Neuronal stem cell (in vitro differentiated cells): ENCODE results near the gene AGA.
A peak's percentile ranks its signal among the peaks of the same experiment; 100 is the strongest.

Source experiments
- DNase-seq: peaks from one replicate; pipeline ENCODE4 v3.0.0-alpha.2; 2013; ENCODE audit warnings: low spot score
- H2AFZ ChIP-seq: one replicate; pipeline ENCODE4 v1.6.1; 2013; ENCODE audit warnings: mild to moderate bottlenecking, low read length, inconsistent platforms
- H2AK5ac ChIP-seq: 2 replicates; pipeline ENCODE4 v1.6.1; 2013; ENCODE audit warnings: low read depth, mild to moderate bottlenecking, inconsistent platforms, low read length, moderate library complexity, mixed read lengths
- H2BK120ac ChIP-seq: 2 replicates; pipeline ENCODE4 v1.6.1; 2013; ENCODE audit warnings: low read depth, mild to moderate bottlenecking, inconsistent platforms, low read length, moderate library complexity, mixed read lengths
- H2BK12ac ChIP-seq: one replicate; pipeline ENCODE4 v1.6.1; 2013; ENCODE audit warnings: low read length, inconsistent platforms
- H2BK15ac ChIP-seq: 2 replicates; pipeline ENCODE4 v1.6.1; 2013; ENCODE audit warnings: mild to moderate bottlenecking, low read length, inconsistent platforms, mixed read lengths
- H2BK5ac ChIP-seq: one replicate; pipeline ENCODE4 v1.6.1; 2013; ENCODE audit warnings: inconsistent platforms, mild to moderate bottlenecking, low read length, moderate library complexity
- H3K14ac ChIP-seq: one replicate; pipeline ENCODE4 v1.6.1; 2013; ENCODE audit warnings: low read length, inconsistent platforms
- H3K18ac ChIP-seq: 2 replicates; pipeline ENCODE4 v1.6.1; 2013; ENCODE audit warnings: low read length, inconsistent platforms
- H3K23ac ChIP-seq: 2 replicates; pipeline ENCODE4 v1.6.1; 2013; ENCODE audit warnings: low read depth, mild to moderate bottlenecking, mixed read lengths, low read length, inconsistent platforms; ENCODE audit not compliant: poor library complexity
- H3K27ac ChIP-seq: replicated peaks from 3 replicates; pipeline ENCODE4 v1.5.1; 2013; ENCODE audit warnings: low read length, inconsistent platforms
- H3K27me3 ChIP-seq, 3 experiments: 2 replicates each; pipeline ENCODE4 v1.6.1; 2013; ENCODE audit warnings: low read length in 3 of 3, mild to moderate bottlenecking in 2 of 3, inconsistent platforms in 1 of 3, low read depth in 1 of 3, mixed read lengths in 1 of 3, moderate library complexity in 1 of 3; ENCODE audit not compliant: control insufficient read depth in 3 of 3, insufficient read depth in 3 of 3
- H3K36me3 ChIP-seq, 2 donors: replicated peaks in 1 of 2; 2 replicates each; pipeline ENCODE4 v1.6.1; 2013; ENCODE audit warnings: low read length in 2 of 2; ENCODE audit not compliant: control insufficient read depth in 2 of 2, insufficient read depth in 2 of 2
- H3K4ac ChIP-seq: 2 replicates; pipeline ENCODE4 v1.6.1; 2013; ENCODE audit warnings: inconsistent platforms, mild to moderate bottlenecking, low read length, moderate library complexity
- H3K4me1 ChIP-seq, 2 donors: 1 replicate in 1 of 2; 2 replicates in 1 of 2; pipeline ENCODE4 v1.6.1; 2013; ENCODE audit warnings: low read length in 2 of 2, low read depth in 1 of 2; ENCODE audit not compliant: control insufficient read depth in 2 of 2, insufficient read depth in 1 of 2
- H3K4me2 ChIP-seq: one replicate; pipeline ENCODE4 v1.6.1; 2013; ENCODE audit warnings: mild to moderate bottlenecking, low read length, inconsistent platforms; ENCODE audit not compliant: insufficient read depth, poor library complexity, severe bottlenecking
- H3K4me3 ChIP-seq, 2 donors: 2 replicates each; pipeline ENCODE4 v1.5.1; 2013; ENCODE audit warnings: low read length in 2 of 2, mild to moderate bottlenecking in 2 of 2, inconsistent platforms in 1 of 2, moderate library complexity in 1 of 2
- H3K79me1 ChIP-seq: one replicate; pipeline ENCODE4 v1.6.1; 2013; ENCODE audit warnings: low read depth, mild to moderate bottlenecking, inconsistent platforms, low read length, moderate library complexity
- H3K9ac ChIP-seq: one replicate; pipeline ENCODE4 v1.6.1; 2013; ENCODE audit warnings: mild to moderate bottlenecking, low read depth, low read length, inconsistent platforms; ENCODE audit not compliant: poor library complexity
- H3K9me3 ChIP-seq, 2 donors: replicated peaks in 1 of 2; 2 replicates each; pipeline versions ENCODE3 to v1.6.1; 2013; ENCODE audit warnings: low read length in 2 of 2, mild to moderate bottlenecking in 2 of 2, inconsistent platforms in 1 of 2, low read depth in 1 of 2, mixed read lengths in 1 of 2, moderate library complexity in 1 of 2; ENCODE audit not compliant: control insufficient read depth in 2 of 2, insufficient read depth in 1 of 2
- H4K8ac ChIP-seq: one replicate; pipeline ENCODE4 v1.6.1; 2013; ENCODE audit warnings: low read depth, mild to moderate bottlenecking, inconsistent platforms, low read length, moderate library complexity
- H4K91ac ChIP-seq: one replicate; pipeline ENCODE4 v1.6.1; 2013; ENCODE audit warnings: low read length, low read depth, mild to moderate bottlenecking, inconsistent platforms; ENCODE audit not compliant: poor library complexity
- WGBS, 2 donors: extraction: QIAGEN DNeasy Blood & Tissue Kit; methylation state at CpG; one replicate each; pipeline ENCODE4 v1.1.7; 2013; ENCODE audit warnings: missing lambda C conversion rate in 2 of 2, mixed read lengths in 1 of 2; ENCODE audit not compliant: insufficient read length in 2 of 2, insufficient replicate concordance in 1 of 2; ENCODE audit errors: extremely low coverage in 2 of 2; 5-methylcytosine and 5-hydroxymethylcytosine counted together

AGA gene

DNA sequence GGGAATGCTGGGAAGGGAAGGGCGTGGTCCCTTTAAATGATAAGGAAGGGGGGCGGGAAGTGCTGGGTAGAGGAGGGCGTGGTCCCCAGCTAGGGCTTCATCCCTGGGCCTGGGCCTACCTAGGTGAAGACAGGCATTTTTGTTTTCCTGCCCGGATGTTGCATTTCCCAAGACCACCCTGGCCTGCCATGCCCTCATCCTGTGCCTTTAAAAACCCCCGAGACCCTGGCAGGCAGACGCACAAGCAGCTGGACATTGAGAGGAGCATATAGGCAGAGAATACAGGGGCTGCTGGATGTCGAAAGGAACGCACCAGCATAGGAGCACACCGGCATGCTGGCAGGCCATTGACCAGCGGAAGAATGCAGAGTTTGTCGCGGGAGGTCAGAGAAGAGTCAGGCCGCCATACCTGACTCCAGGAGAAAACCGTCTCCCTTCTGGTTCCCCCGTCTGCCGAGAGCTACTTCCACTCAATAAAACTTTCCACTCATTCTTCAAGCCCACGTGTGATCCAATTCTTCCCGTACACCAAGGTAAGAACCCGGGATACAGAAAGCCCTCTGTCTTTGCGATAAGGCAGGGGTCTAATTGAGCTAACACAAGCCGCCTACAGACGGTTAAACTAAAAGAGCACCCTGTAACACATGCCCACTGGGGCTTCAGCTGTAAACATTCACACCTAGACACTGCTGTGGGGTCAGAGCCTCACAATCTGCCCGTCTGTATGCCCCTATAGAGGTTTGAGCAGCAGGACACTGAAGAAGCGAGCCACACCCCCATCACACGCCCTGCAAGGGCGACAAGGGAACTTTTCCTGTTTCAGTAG, 2.9 kb upstream of the AGA start:
- Histone ChIP-seq H4K8ac (peak overlapping the region; percentile 43), H3K4me1 (peaks cover 4 to 11% of the 10 kb centered on the region in 2 donors), H2BK120ac (no peak overlapping the region), H3K4me2 (no peak overlapping the region), H2BK5ac (no peak overlapping the region), H3K4me3 (no peak overlapping the region), H2BK15ac (no peak overlapping the region), H2BK12ac (no peak overlapping the region), H3K27ac (no peak overlapping the region), H3K9ac (no peak overlapping the region), H3K4ac (no peak overlapping the region), H3K23ac (no peak overlapping the region), H2AFZ (peak overlapping the region; percentile 49), H4K91ac (no peak overlapping the region), H3K79me1 (no peaks in the 10 kb centered on the region), H3K9me3 (no peaks in the 10 kb centered on the region), H3K27me3 (no peaks in the 10 kb centered on the region), H3K14ac (no peak overlapping the region), H2AK5ac (no peak overlapping the region), H3K18ac (no peak overlapping the region), H3K36me3 (no peaks in the 10 kb centered on the region)
- DNase-seq, result no peak
- WGBS, 2 donors, result no CpG with 5 or more reads among the region's 26 CpGs

DNA sequence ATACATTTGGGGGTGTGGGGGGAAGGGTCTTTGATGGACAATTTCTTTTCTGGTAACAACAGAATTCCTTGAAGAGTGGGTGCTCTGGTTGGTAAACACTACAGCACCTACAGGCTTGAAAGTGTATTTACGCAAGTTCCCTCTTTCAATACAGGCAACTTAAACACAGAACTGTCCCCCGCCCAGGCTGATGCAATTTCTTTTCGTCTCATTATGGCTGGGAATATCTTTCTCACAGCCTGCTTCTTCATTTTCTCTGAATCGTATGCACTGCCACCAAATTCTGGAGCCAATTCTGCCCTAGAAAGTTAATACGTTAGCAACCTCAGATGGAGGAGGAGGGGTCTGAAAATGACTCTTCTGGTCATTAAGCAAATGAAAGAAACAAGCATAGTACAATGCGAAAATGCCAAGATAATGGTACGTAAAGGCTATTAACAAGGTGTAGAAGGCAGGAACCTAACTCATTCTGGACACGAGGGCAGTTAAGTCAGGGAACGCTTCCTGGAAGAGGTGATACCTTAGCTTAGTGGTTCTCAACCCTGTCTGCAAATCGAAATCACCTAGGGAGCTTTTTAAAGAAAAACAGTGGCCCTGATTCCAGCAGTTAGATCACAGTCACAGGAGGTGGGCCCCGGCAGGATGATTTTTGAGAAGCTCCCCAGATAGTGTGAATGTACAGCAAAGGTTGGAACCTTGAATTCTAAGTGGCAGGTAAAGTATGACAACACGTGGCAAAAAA, 1.0 kb downstream of the AGA start:
- Histone ChIP-seq H3K36me3 (peaks cover 0 to 20% of the 10 kb centered on the region in 2 donors), H3K4me2 (peak overlapping the region; percentile 50), H3K14ac (no peak overlapping the region), H3K9ac (peak overlapping the region; percentile 64), H3K4me1 (peaks cover 4 to 8% of the 10 kb centered on the region in 2 donors), H2BK12ac (no peak overlapping the region), H2AFZ (peak overlapping the region; percentile 99), H3K27me3 (no peaks in the 10 kb centered on the region), H3K27ac (peak overlapping the region; percentile 6), H3K23ac (no peak overlapping the region), H2BK15ac (no peak overlapping the region), H2BK120ac (no peak overlapping the region), H2AK5ac (no peak overlapping the region), H3K4me3 (peak overlapping the region; percentile 93), H3K4ac (no peak overlapping the region), H3K9me3 (no peaks in the 10 kb centered on the region), H3K79me1 (no peaks in the 10 kb centered on the region), H4K91ac (no peak overlapping the region), H3K18ac (no peak overlapping the region), H4K8ac (no peak overlapping the region), H2BK5ac (no peak overlapping the region)
- WGBS, 2 donors, result no CpG with 5 or more reads among the region's 12 CpGs
- no peak for DNase-seq

GRCh38 chr4:177436456-177436855, 5.8 kb downstream of the AGA start:
- no peak overlapping the region for H3K9ac ChIP-seq
- H2BK120ac ChIP-seq, result no peak overlapping the region
- no peak overlapping the region for H3K4me2 ChIP-seq
- H3K23ac ChIP-seq, result no peak overlapping the region
- peaks cover 4 to 8% of the 10 kb centered on the region in 2 donors for H3K4me1 ChIP-seq
- no peaks in the 10 kb centered on the region for H3K79me1 ChIP-seq
- H3K27me3 ChIP-seq, result no peaks in the 10 kb centered on the region
- H2BK12ac ChIP-seq, result no peak overlapping the region
- no peak for DNase-seq
- H3K9me3 ChIP-seq, result peaks cover 0 to 2% of the 10 kb centered on the region in 2 donors
- H2BK5ac ChIP-seq, result no peak overlapping the region
- no CpG with 5 or more reads among the region's 7 CpGs for WGBS, 2 donors
- H3K4ac ChIP-seq, result no peak overlapping the region
- H3K4me3 ChIP-seq, result no peak overlapping the region
- H3K14ac ChIP-seq, result no peak overlapping the region
- no peak overlapping the region for H2AK5ac ChIP-seq
- H2AFZ ChIP-seq, result no peak overlapping the region
- no peak overlapping the region for H3K27ac ChIP-seq
- H3K18ac ChIP-seq, result no peak overlapping the region
- no peak overlapping the region for H4K91ac ChIP-seq
- H2BK15ac ChIP-seq, result no peak overlapping the region
- H3K36me3 ChIP-seq, result peaks cover 3 to 51% of the 10 kb centered on the region in 2 donors
- H4K8ac ChIP-seq, result no peak overlapping the region

DNA sequence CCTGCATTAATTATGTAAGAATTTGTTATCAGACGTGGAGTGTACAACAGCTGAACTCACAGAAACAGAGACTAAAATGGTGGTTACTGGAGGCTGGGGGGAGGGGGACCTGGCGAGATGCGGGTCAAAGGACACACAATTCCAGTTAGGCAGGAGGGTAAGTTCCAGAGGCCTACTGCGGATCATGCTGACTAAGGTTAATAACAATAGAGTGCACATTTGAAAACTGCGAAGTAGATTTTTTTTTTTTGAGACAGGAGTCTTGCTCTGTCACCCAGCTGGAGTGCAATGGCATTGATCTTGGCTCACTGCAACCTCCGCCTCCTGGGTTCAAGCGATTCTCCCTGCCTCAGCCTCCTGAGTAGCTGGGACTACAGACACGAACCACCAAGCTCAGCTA, 7.6 kb downstream of the AGA start:
- no peak overlapping the region for H2AK5ac ChIP-seq
- no peak overlapping the region for H3K4ac ChIP-seq
- H3K14ac ChIP-seq, result no peak overlapping the region

More for the DNA sequence above, 7.6 kb downstream of the AGA start:
- H2BK12ac ChIP-seq, result no peak overlapping the region
- no peaks in the 10 kb centered on the region for H3K27me3 ChIP-seq
- no peak overlapping the region for H4K8ac ChIP-seq
- no CpG with 5 or more reads among the region's 8 CpGs for WGBS, 2 donors
- H3K18ac ChIP-seq, result no peak overlapping the region
- H2AFZ ChIP-seq, result no peak overlapping the region
- H3K9ac ChIP-seq, result no peak overlapping the region
- no peak overlapping the region for H3K4me2 ChIP-seq
- H3K23ac ChIP-seq, result no peak overlapping the region
- H3K36me3 ChIP-seq, result peaks cover 3 to 51% of the 10 kb centered on the region in 2 donors
- no peak for DNase-seq
- no peak overlapping the region for H3K27ac ChIP-seq
- no peak overlapping the region for H3K4me3 ChIP-seq
- no peaks in the 10 kb centered on the region for H3K4me1 ChIP-seq
- no peak overlapping the region for H2BK120ac ChIP-seq
- no peak overlapping the region for H4K91ac ChIP-seq
- H3K79me1 ChIP-seq, result no peaks in the 10 kb centered on the region
- H2BK15ac ChIP-seq, result no peak overlapping the region
- H2BK5ac ChIP-seq, result no peak overlapping the region
- peaks cover 0 to 2% of the 10 kb centered on the region in 2 donors for H3K9me3 ChIP-seq
